ENCODE data around the gene ADGRD2. TPM values are rescaled to one million over a fixed set of nuclear protein-coding genes. Genes with fewer than 3 reads are reported as not detected.

The ADGRD2 gene
- total RNA-seq, 1 experiment from 2014 or later, result not detected

DNA sequence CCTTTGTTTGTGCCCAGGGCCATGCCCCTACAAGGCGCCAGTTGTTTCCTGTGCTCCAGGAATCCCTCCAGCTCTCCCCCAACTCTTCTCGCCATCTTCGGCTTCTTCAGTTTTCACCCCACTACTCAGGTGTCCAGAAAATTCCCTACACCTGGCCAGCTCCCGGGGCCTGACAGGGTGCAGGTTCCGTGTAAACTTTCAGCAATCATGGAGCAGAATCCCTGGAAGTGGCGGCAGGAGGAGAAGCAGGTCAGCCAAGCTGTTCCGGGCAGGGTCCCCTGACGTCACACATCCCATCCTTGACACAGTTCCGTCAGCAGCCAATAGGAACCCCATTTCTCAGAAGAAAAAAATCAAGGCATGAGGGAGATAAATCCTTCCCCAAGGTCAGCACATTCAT lies 12.2 kb upstream of the ADGRD2 start:
- CTCF ChIA-PET, result no interaction called here
- POLR2A ChIA-PET, result no interaction called here
- no peak for ATAC-seq
- intact Hi-C loops (cut with micrococcal nuclease), result no loop called here
- Histone ChIP-seq H4K20me1 (ENCODE audit: insufficient read depth) (no peaks in the 10 kb centered on the region), H3K9me3 (ENCODE audit: control insufficient read depth in 1 of 2, insufficient read depth in 1 of 2, low read depth in 1 of 2, low read length in 2 of 2) (no peaks in the 10 kb centered on the region), H3K27ac (ENCODE audit: low read depth, low read length) (no peak overlapping the region), H3K4me1 (ENCODE audit: control insufficient read depth in 1 of 2, insufficient read depth in 2 of 2, low read length in 2 of 2) (peaks cover 0 to 3% of the 10 kb centered on the region in 2 experiments; a peak in 1 of 4 replicates), H2AFZ (ENCODE audit: low read depth, low read length, poor library complexity, severe bottlenecking) (no peak overlapping the region), H3K9me2 (ENCODE audit: insufficient read depth) (no peaks in the 10 kb centered on the region), H3K36me3 (ENCODE audit: control insufficient read depth in 1 of 2, insufficient read depth in 2 of 2, low read length in 2 of 2) (no peaks in the 10 kb centered on the region), H3K4me2 (ENCODE audit: low read length) (no peak overlapping the region), H3K79me2 (ENCODE audit: insufficient read depth, low read length) (no peaks in the 10 kb centered on the region), H3K9ac (ENCODE audit: low read length) (no peak overlapping the region), H3K27me3 (ENCODE audit: insufficient read depth, low read length) (no peaks in the 10 kb centered on the region), H3K4me3 (replicated peaks in 1 of 2; ENCODE audit: low read depth in 1 of 2, low read length in 2 of 2) (no peak overlapping the region)
- BruUV-seq (replicated peaks), result no TSS peak
- RAD21 ChIA-PET (ENCODE audit: low non-redundant PET in 1 of 2, low total read pairs in 2 of 2, uncharacterized antibody in 2 of 2, unreplicated experiment in 2 of 2), result no interaction called here
- TF ChIP-seq YY1 (IDR thresholded peaks at IDR 0.05; ENCODE audit: extremely low read depth, insufficient replicate concordance, low read depth, low read length) (no peak), EZH2phosphoT487 (IDR thresholded peaks at IDR 0.05; ENCODE audit: borderline replicate concordance) (no peak), JUND (IDR thresholded peaks at IDR 0.05) (no peak), RAD21 (IDR thresholded peaks at IDR 0.05; ENCODE audit: low read depth) (no peak), ELF1 (IDR thresholded peaks at IDR 0.05; ENCODE audit: borderline replicate concordance, low read depth) (no peak), EZH2 (IDR thresholded peaks at IDR 0.05) (no peak), CEBPB (IDR thresholded peaks at IDR 0.05; ENCODE audit: low read depth) (no peak), FOSL1 (IDR thresholded peaks at IDR 0.05; ENCODE audit: low read depth) (no peak), ZNF274 (IDR thresholded peaks at IDR 0.05; ENCODE audit: low read depth, low read length) (no peak), EGR1 (IDR thresholded peaks at IDR 0.05; ENCODE audit: low read depth) (no peak), SIN3A (IDR thresholded peaks at IDR 0.05; ENCODE audit: low read depth) (no peak), TCF7L2 (IDR thresholded peaks at IDR 0.05; ENCODE audit: borderline replicate concordance, extremely low read depth, insufficient read depth, insufficient read length) (no peak), POLR2A (IDR thresholded peaks at IDR 0.05; ENCODE audit: borderline replicate concordance, extremely low read depth, insufficient read depth, insufficient read length) (no peak), MAX (IDR thresholded peaks at IDR 0.05) (no peak)
- TF ChIP-seq, protein P1, sequence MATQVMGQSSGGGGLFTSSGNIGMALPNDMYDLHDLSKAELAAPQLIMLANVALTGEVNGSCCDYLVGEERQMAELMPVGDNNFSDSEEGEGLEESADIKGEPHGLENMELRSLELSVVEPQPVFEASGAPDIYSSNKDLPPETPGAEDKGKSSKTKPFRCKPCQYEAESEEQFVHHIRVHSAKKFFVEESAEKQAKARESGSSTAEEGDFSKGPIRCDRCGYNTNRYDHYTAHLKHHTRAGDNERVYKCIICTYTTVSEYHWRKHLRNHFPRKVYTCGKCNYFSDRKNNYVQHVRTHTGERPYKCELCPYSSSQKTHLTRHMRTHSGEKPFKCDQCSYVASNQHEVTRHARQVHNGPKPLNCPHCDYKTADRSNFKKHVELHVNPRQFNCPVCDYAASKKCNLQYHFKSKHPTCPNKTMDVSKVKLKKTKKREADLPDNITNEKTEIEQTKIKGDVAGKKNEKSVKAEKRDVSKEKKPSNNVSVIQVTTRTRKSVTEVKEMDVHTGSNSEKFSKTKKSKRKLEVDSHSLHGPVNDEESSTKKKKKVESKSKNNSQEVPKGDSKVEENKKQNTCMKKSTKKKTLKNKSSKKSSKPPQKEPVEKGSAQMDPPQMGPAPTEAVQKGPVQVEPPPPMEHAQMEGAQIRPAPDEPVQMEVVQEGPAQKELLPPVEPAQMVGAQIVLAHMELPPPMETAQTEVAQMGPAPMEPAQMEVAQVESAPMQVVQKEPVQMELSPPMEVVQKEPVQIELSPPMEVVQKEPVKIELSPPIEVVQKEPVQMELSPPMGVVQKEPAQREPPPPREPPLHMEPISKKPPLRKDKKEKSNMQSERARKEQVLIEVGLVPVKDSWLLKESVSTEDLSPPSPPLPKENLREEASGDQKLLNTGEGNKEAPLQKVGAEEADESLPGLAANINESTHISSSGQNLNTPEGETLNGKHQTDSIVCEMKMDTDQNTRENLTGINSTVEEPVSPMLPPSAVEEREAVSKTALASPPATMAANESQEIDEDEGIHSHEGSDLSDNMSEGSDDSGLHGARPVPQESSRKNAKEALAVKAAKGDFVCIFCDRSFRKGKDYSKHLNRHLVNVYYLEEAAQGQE (IDR thresholded peaks at IDR 0.05; ENCODE audit: low read depth), result no peak
- TF ChIP-seq, protein P2, sequence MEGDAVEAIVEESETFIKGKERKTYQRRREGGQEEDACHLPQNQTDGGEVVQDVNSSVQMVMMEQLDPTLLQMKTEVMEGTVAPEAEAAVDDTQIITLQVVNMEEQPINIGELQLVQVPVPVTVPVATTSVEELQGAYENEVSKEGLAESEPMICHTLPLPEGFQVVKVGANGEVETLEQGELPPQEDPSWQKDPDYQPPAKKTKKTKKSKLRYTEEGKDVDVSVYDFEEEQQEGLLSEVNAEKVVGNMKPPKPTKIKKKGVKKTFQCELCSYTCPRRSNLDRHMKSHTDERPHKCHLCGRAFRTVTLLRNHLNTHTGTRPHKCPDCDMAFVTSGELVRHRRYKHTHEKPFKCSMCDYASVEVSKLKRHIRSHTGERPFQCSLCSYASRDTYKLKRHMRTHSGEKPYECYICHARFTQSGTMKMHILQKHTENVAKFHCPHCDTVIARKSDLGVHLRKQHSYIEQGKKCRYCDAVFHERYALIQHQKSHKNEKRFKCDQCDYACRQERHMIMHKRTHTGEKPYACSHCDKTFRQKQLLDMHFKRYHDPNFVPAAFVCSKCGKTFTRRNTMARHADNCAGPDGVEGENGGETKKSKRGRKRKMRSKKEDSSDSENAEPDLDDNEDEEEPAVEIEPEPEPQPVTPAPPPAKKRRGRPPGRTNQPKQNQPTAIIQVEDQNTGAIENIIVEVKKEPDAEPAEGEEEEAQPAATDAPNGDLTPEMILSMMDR (IDR thresholded peaks at IDR 0.05 in 2 of 3, conservative IDR thresholded peaks at IDR 0.05 in 1 of 3; ENCODE audit: borderline replicate concordance in 1 of 3, insufficient read depth in 1 of 3, low read depth in 2 of 3, low read length in 2 of 3), result no peak
- DNase-seq (ENCODE audit: low read depth, low spot score), result no peak

Measured in HCT116 (cell line).